Right renal pelvis (tissue), 4 donors: ENCODE measurements around the gene NLGN1. TPM values are rescaled to one million over a fixed set of nuclear protein-coding genes. Genes with fewer than 3 reads are reported as not detected.
"Not testable (repeated sequence)": the region's sequence is repeated elsewhere in the genome, so short reads cannot be mapped to it uniquely, and the experiment has no call there.

Experiments used
- DNase-seq, 4 donors: peaks; one replicate each; pipeline ENCODE4 v3.0.0-alpha.2; 2013; ENCODE audit warnings: low read depth in 4 of 4, low spot score in 3 of 4, missing footprints in 1 of 4
- polyA plus RNA-seq, 4 donors: library from polyadenylated mRNA; unstranded; fragments of 120-200 nt; gene quantifications; one replicate each; pipeline ENCODE4 v1.2.1, GENCODE V29; 2013; ENCODE audit not compliant: insufficient read length in 4 of 4

NLGN1 gene
- polyA plus RNA-seq, 4 donors = 1.8 to 3.8 (median 3.0) TPM

- DNase-seq = no peak
Measured at GRCh38 chr3:173429076-173429475, 31.5 kb downstream of the NLGN1 start.

- DNase-seq = no peak
Measured at GRCh38 chr3:173429527-173429926, 32.0 kb downstream of the NLGN1 start.

DNA sequence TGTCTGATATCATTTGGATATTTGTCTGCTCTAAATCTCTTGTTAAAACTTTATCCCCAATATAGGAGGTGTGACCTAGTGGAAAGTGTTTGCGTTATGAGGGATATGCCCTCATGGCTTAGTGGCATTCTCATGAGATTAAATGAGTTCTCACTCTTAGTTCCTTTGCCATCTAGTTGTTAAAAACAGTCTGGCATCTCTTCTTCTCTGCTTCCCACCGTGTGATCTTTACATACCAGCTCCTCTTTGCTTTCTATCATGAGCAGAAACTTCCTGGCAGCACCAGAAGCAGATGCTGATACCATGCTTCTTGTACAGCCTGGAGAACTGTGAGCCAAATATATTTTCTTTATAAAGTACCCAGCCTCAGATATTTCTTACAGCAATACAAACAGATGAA lies 33.0 kb downstream of the NLGN1 start:
- DNase-seq = no peak

- no peak for DNase-seq
Measured at GRCh38 chr3:173439004-173439403, 41.5 kb downstream of the NLGN1 start.

DNA sequence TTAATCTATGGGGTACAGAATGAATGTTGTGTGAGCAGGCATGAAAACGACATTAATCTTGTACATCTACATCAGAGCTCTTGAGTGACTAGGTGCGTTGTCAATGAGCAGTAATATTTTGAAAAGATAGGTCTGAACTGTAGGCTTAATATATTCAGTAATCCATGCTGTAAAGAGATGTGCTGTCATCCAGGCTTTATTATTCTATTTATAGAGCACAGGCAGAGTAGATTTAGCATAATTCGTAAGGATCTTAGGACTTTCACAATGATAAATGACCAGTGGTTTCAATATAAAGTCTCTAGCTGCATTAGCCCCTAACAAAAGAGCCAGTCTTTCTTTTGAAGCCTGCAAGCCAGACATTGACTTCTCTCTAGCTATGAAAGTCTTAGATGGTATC lies 43.0 kb downstream of the NLGN1 start:
- no peak for DNase-seq

- not testable (repeated sequence) for DNase-seq
Measured at GRCh38 chr3:173451561-173451960, 54.0 kb downstream of the NLGN1 start.

- DNase-seq = no peak
Measured at GRCh38 chr3:173463250-173463649, 65.7 kb downstream of the NLGN1 start.

DNA sequence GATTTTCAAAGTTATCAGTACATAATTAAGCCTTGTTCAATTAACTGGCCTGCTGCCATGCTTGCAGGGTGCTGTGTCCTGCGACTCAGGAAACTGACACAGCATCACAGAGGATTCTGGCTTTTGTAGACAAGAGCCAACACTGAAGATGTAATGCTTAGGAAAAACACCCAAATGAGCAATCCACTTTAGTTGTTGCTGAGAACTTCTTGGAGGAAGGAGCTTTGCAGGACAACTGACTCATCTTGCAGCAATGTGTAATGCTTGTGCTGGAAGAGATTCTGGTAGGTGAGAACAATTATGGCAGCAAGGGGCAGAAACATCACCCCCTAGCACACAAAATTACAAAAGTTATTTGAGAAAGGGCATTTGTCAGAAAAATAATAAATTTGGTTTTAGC lies 67.6 kb downstream of the NLGN1 start:
- no peak for DNase-seq

- no peak for DNase-seq
Measured at GRCh38 chr3:173465898-173466678, 68.5 kb downstream of the NLGN1 start.

DNA sequence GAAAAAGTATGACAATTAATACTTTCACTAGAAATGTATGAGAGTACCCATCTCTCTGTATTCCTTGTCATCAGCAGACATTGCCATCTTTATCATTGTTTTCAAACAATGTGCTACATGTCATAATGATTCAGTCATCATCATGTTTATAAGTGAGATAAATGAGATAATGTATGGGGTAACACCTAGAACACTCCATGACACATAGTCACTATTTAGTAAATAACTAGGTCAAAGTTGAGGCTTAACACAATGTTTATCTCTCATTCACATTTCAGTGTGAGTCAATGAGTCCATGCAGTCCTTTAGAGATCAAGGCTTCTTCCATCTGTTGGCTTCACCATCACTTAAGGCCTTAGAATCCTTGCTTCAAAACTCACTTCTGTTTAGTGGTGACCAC lies 70.0 kb downstream of the NLGN1 start:
- DNase-seq = no peak

GRCh38 chr3:173473237-173473636 lies 75.7 kb downstream of the NLGN1 start:
- no peak for DNase-seq

DNA sequence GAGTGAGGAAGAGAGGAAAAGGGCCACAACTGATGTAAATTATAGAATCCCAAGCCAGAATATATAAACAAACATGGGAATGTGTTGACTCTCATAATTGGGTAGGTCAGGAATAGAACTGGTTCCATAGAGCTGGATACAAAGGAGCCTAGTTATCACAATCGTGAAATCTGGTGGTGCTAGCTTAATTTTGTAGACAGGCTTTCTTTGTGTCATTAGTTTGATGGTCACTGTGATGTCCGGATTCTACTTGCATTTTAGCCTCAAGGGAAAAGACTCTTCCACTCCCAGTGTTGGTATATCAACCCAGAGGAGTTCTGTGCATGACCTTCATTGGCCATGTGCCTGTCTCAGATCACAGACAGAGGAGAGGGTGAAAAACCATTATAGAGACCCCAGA lies 81.8 kb downstream of the NLGN1 start:
- no peak for DNase-seq

DNA sequence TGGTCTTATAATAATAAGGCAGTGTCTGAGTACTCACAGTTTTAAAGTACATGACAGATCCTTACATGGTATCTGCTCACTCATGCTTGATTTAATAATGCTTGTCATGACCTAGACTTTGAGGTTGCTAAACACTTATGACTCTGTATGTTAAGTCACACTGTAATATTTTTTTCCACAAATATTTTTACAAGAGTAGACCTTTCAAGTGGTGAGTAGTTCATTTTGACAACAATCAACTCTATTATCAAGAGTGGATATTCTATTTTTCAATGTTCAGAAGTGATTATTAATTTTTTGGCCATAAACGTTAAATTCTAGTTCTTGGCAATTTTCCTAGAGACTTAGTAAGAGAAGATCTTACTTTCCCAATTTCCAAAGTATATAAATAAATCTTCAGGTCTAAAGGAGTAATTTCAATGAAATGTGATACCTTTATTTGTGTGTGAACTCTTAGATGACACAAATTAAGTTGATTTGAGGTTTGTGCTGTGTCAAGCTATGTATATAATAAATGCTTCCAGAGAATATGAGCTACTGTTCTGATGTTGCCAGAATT lies 104.5 kb downstream of the NLGN1 start:
- DNase-seq = no peak

DNA sequence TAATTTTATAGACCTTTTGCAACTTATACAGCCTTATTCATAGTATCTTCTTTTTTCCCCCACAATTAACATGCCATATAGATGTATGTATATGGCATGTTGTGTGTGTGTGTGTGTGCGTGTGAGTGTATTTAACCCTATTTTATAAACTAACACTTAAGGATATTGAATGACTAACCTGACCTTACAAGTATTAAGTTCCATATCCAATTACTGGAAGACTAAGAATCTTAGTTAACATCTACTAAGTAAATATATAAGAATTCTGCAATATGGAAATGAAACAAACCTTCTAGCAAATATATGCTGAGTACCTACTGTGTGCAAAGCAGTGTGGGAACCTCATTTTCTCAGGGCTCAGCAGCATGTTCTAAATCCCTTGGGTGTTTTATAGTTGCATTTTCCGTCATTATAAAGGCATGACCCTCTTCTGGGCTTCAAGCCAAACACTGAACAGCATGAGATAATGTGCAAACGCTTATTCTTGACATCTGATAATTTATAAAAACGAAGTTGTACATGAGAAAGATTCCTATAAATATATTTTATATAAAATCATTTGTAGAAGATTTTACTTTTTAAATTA lies 105.5 kb downstream of the NLGN1 start:
- peak in 2 of 4 donors; percentile 1 to 14 for DNase-seq

DNA sequence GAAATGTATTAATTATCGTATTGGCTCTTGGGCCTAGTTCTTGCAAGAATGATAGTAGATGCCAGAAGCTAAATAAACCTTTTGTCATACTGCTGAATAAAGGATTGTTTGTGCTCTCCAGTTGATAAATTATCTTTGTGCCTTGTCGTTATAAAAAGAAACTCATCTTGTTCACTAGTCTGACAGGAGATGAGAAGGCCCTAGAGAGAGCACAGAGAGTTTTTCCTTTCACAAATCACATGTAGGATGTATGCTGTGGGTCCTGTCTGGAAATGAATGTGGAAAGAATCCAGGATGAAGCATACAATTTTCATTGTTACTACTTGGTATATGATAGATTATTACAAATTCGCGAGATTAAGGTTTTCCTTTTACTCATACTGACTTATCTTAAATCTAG lies 113.0 kb downstream of the NLGN1 start:
- no peak for DNase-seq

DNA sequence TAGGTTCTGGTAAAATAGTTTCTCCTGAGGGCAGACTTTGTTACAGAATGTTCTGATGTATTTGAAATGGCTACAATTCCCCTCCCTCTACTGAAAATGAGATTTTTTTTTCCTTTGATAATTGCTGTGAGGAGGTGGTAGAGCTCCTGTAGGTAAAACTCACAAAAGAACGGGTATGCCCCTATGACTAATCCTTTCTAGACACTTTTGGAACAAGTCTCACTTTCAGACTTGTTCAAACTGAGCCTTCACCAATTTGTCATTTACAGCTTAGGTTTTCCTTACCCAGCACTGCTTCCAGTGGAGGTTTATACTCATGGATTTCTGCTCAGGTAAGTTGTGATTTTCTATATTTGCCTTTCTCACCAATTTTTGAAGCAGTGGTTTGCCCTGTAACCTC lies 115.6 kb downstream of the NLGN1 start:
- DNase-seq = no peak

- DNase-seq = no peak
Measured at GRCh38 chr3:173529062-173529711, 131.6 kb downstream of the NLGN1 start.

GRCh38 chr3:173531602-173532001 lies 134.1 kb downstream of the NLGN1 start:
- no peak for DNase-seq

GRCh38 chr3:173538410-173538809 lies 140.9 kb downstream of the NLGN1 start:
- no peak for DNase-seq

GRCh38 chr3:173545590-173545989 lies 148.0 kb downstream of the NLGN1 start:
- DNase-seq = not testable (repeated sequence)

- DNase-seq = no peak
Measured at GRCh38 chr3:173547070-173547469, 149.5 kb downstream of the NLGN1 start.

GRCh38 chr3:173548261-173548660 lies 150.7 kb downstream of the NLGN1 start:
- DNase-seq = no peak
